ENCODE data around the gene MYH9. TPM values are rescaled to one million over a fixed set of nuclear protein-coding genes. Genes with fewer than 3 reads are reported as not detected.

The MYH9 gene
- total RNA-seq, 6 experiments from 2014 or later = 881 to 1,084 (median 937) TPM

DNA sequence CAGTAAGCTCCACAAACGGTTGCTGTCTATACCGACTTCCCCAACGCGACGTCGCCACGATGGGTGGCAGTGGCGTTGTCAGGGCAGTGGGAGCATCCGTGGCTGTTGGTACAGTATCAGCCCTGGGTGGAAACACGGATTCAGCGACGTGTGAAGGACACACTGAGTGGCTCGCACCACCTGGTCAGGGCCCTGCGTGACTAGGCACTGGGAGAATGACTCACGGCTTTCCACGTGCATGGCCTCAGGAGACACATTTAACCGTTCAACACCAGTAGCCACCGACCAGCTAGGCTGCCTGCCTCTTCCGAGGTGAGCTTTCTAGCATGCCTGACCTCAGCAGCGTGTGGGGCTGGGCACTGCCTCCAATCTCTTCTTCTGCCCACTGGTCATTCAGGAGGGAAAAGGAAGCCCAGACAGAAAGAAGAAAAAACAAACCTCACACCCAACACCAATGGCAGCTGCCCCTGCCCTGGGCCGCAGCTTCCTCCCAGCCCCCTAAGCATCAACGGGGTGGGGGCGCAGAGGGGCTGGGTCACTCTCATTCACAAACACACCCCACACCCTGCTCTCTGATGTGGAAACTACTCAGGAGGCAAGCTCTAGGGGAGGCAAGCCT, 59.0 kb downstream of the MYH9 start:
- TF ChIP-seq, protein P1, sequence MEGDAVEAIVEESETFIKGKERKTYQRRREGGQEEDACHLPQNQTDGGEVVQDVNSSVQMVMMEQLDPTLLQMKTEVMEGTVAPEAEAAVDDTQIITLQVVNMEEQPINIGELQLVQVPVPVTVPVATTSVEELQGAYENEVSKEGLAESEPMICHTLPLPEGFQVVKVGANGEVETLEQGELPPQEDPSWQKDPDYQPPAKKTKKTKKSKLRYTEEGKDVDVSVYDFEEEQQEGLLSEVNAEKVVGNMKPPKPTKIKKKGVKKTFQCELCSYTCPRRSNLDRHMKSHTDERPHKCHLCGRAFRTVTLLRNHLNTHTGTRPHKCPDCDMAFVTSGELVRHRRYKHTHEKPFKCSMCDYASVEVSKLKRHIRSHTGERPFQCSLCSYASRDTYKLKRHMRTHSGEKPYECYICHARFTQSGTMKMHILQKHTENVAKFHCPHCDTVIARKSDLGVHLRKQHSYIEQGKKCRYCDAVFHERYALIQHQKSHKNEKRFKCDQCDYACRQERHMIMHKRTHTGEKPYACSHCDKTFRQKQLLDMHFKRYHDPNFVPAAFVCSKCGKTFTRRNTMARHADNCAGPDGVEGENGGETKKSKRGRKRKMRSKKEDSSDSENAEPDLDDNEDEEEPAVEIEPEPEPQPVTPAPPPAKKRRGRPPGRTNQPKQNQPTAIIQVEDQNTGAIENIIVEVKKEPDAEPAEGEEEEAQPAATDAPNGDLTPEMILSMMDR (IDR thresholded peaks at IDR 0.05) = no peak
- peak overlapping the region; percentile 83 for H3K4me3 Mint-ChIP-seq
- peaks cover 99% of the 10 kb centered on the region for H3K4me1 Mint-ChIP-seq (ENCODE audit: low read depth)
- peak; percentile 91 for DNase-seq
- peaks cover 85% of the 10 kb centered on the region for H3K27me3 Mint-ChIP-seq (ENCODE audit: insufficient read depth)
- H3K36me3 Mint-ChIP-seq (ENCODE audit: low read depth) = peaks cover 92% of the 10 kb centered on the region
- H3K27ac Mint-ChIP-seq = peak overlapping the region; percentile 99
- H3K9me3 Mint-ChIP-seq = peaks cover 32% of the 10 kb centered on the region

DNA sequence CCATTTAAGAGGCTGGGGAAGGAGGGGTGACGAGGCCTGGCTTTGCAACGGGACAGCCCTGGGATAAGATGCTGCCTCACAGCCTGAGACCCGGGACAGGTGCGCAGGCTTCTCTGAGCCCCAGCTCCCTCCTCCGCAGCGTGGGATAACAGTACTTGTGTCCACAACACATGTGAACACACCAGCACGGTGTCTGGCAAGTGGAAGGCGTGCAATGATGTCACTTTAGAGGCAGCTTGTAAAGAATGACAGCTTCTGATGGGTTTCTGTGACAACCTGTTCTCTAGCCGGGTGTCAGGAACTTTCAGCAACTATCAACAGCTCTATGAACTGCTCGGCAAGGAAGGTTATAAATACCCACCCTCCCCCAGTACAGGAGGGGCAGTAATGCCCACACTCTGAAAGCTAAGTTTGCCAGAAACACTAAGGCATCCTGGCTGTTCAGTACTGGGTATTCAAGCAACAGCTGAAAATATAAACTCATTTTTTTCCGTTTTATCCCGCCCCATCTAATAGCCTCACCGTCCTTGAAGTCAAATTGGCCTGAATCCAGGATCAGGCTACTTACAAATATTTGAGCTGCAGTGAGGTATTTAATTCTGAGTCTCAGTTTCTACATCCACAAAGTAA, 59.7 kb downstream of the MYH9 start:
- peaks cover 32% of the 10 kb centered on the region for H3K9me3 Mint-ChIP-seq
- TF ChIP-seq, protein P1 (IDR thresholded peaks at IDR 0.05) = no peak
- peaks cover 90% of the 10 kb centered on the region for H3K36me3 Mint-ChIP-seq (ENCODE audit: low read depth)
- peak overlapping the region; percentile 83 for H3K4me3 Mint-ChIP-seq
- H3K4me1 Mint-ChIP-seq (ENCODE audit: low read depth) = peaks cover 97% of the 10 kb centered on the region
- H3K27me3 Mint-ChIP-seq (ENCODE audit: insufficient read depth) = peaks cover 85% of the 10 kb centered on the region
- peak overlapping the region; percentile 99 for H3K27ac Mint-ChIP-seq
- DNase-seq = no peak

DNA sequence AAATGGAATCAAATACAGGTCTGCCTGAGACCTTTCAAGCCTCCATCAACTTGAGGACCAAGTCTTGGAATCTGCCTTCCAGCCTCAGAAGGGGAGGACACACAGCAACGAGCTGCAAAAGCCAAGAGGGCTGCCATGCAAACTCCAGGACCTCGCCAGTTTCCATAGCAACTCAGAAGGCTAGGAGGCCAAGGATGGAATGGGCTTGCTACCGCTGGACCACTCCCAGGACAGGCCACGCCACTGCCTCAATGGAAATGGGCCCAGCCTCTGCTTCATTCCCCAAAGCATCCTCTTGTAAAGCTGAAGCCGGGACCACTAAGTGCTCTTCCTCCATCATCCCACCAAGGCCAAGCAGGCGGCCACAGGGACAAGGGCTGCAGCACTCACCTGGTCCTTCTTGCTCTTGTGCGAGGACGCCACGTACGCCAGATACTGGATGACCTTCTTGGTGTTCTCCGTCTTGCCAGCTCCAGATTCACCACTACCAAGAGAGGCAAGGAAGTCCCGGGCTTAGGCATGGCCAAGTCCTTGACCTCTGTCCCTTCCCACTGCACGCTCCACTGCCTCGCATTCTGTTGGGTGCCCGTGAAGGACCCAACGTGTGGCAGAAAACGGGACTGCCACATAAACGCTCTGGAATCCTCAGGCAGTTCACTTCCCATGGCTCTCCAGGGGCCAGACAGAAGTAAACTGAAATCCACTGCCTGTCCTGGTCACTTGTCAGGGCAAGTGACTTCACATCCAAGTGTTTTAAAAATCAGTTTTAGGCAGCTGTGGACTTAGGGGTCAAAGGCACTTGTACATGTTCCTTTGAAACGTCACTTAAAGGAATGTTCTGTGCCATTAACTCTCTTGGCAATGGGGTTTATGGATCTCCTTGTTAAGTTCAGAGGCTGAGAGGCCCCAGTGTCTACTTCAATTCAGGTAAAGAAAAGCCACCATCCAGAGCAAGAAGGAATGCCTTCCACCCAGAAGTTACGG, 61.3 kb downstream of the MYH9 start:
- H3K9me3 Mint-ChIP-seq = peaks cover 32% of the 10 kb centered on the region
- TF ChIP-seq, protein P1 (IDR thresholded peaks at IDR 0.05) = peak; percentile 18; the same call in 1 of the 2 replicates
- H3K36me3 Mint-ChIP-seq (ENCODE audit: low read depth) = peaks cover 81% of the 10 kb centered on the region
- DNase-seq = no peak
- peaks cover 85% of the 10 kb centered on the region for H3K4me1 Mint-ChIP-seq (ENCODE audit: low read depth)
- peaks cover 86% of the 10 kb centered on the region for H3K27me3 Mint-ChIP-seq (ENCODE audit: insufficient read depth)
- peak overlapping the region; percentile 99 for H3K27ac Mint-ChIP-seq
- peak overlapping the region; percentile 83 for H3K4me3 Mint-ChIP-seq

DNA sequence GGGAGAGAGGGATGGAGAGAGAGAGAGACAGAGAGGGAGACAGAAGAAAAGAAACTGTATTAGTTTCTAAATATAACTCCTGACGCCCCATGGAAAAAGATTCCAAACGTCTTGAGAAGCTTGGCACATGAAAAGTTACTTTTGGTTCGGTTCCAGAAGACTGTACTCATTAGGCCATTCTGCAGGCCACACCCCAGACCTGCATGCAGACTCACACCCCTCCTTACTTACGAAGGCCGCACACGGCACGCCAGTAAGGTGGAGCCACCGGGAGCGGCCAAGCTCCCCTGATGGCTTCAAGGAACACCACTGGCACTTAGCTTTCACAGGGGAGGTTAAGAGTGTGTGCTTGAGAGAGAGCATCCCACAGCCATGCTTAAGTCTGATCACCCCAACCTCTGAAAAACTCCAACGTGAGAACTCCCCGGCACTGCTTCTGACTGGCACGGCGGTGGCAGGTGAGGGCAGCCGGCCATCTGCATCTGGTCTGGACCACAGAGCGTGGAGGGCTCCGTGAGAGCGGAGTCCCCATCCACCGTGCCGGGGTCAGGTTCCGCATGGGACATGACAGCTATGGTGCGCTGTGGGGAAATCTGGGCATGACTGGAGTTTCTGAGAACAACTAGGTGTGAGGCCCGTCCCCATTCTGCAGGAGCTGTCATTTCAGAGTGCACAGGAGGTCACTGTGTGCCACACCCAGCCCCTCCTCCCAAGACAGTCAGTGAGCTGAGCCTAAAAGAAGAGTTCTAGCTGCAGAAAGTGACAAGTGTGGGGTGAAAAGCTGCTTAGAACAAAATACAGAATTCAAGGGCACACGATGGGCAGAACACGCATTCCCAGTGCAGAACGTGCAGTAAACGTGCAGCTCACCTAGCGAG, 62.4 kb downstream of the MYH9 start:
- Mint-ChIP-seq H3K9me3 (peaks cover 36% of the 10 kb centered on the region), H3K27ac (peak overlapping the region; percentile 99), H3K4me1 (ENCODE audit: low read depth) (peaks cover 75% of the 10 kb centered on the region), H3K4me3 (peak overlapping the region; percentile 76), H3K36me3 (ENCODE audit: low read depth) (peaks cover 76% of the 10 kb centered on the region), H3K27me3 (ENCODE audit: insufficient read depth) (peaks cover 84% of the 10 kb centered on the region)
- DNase-seq = peak; percentile 82
- TF ChIP-seq, protein P1 (IDR thresholded peaks at IDR 0.05) = no peak

DNA sequence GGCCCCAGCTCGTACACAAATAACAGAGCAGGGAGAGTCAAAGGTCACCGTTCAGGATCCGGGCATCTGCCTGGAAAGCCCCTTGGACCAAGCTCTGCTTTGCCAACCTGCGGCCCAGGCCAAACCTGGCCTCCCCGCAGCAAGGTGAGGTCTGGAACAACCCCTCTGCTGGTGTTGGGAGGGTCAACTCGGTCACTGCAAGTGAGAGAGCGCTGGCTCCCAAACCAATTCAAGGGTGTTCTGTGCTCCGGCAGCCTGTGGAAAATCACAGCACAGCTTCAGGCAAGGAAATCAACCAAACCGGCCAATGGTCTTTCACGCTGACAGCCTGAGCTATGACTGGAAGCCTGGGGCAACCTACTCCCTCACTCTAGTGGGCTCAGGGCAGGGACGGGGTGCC, 63.4 kb downstream of the MYH9 start:
- H3K4me3 Mint-ChIP-seq = peak overlapping the region; percentile 76
- peak overlapping the region; percentile 99 for H3K27ac Mint-ChIP-seq
- H3K9me3 Mint-ChIP-seq = peaks cover 29% of the 10 kb centered on the region
- H3K4me1 Mint-ChIP-seq (ENCODE audit: low read depth) = peaks cover 65% of the 10 kb centered on the region
- TF ChIP-seq, protein P1 (IDR thresholded peaks at IDR 0.05) = no peak
- DNase-seq = no peak
- H3K27me3 Mint-ChIP-seq (ENCODE audit: insufficient read depth) = peaks cover 85% of the 10 kb centered on the region
- peaks cover 76% of the 10 kb centered on the region for H3K36me3 Mint-ChIP-seq (ENCODE audit: low read depth)
